ENCODE measurements around the gene DPF3. TPM values are rescaled to one million over a fixed set of nuclear protein-coding genes. Genes with fewer than 3 reads are reported as not detected.

Gene DPF3
- total and polyA plus RNA-seq, 2 donors from 2014 or later: 2.3 to 2.8 TPM

- Histone ChIP-seq H3K4me3 (ENCODE audit: low read length in 3 of 3) (no peak overlapping the region), H3K9ac (ENCODE audit: low read length in 3 of 3) (no peak overlapping the region), H3K27ac (ENCODE audit: low read depth in 2 of 2, low read length in 2 of 2) (no peak overlapping the region), H3K27me3 (ENCODE audit: control insufficient read depth, insufficient read depth, low read length) (no peaks in the 10 kb centered on the region), H3K36me3 (ENCODE audit: control insufficient read depth in 2 of 3, insufficient read depth in 3 of 3, low read length in 3 of 3) (peaks cover 0 to 2% (median 0%) of the 10 kb centered on the region in 3 donors), H3K4me1 (ENCODE audit: control insufficient read depth in 2 of 3, insufficient read depth in 2 of 3, low read depth in 1 of 3, low read length in 3 of 3) (no peaks in the 10 kb centered on the region), H3K9me3 (ENCODE audit: control insufficient read depth in 2 of 3, insufficient read depth in 1 of 3, low read length in 3 of 3) (no peaks in the 10 kb centered on the region)
- intact Hi-C loops (cut with DNase I): no loop called here
- DNase-seq (no peak), FAIRE-seq (no peak)
- TF ChIP-seq CTCF (IDR thresholded peaks at IDR 0.05; ENCODE audit: borderline replicate concordance, extremely low read depth, insufficient read depth): no peak
Observed at GRCh38 chr14:72700338-72701236, 193.3 kb downstream of the DPF3 start.

DNA sequence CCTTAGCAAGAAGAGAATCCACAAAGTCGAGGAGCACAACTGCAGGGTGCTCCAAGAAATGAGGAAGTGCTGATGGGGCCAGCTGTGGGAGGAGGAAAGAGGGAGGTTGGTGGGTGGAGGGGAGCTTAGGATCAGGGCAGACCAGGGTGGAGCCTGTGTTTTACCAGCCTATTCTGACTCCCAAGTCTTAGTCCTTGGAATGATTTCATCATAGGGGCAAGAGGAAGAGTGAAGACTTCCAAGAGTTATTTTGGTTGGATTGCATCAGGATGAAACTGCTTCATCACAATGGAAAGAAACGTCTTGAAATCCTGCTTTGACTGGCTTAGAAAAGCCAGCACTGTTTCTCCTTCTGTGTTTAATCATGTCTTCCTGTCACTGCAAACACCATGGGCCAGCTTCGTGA is 194.0 kb downstream of the DPF3 start:
- FAIRE-seq: no peak
- no peaks in the 10 kb centered on the region for H3K27me3 ChIP-seq (ENCODE audit: control insufficient read depth, insufficient read depth, low read length)
- no peak for TF ChIP-seq CTCF (IDR thresholded peaks at IDR 0.05; ENCODE audit: borderline replicate concordance, extremely low read depth, insufficient read depth)
- no peak overlapping the region for H3K27ac ChIP-seq (ENCODE audit: low read depth in 2 of 2, low read length in 2 of 2)
- peaks cover 0 to 2% (median 0%) of the 10 kb centered on the region in 3 donors for H3K36me3 ChIP-seq (ENCODE audit: control insufficient read depth in 2 of 3, insufficient read depth in 3 of 3, low read length in 3 of 3)
- no peaks in the 10 kb centered on the region for H3K4me1 ChIP-seq (ENCODE audit: control insufficient read depth in 2 of 3, insufficient read depth in 2 of 3, low read depth in 1 of 3, low read length in 3 of 3)
- no peak overlapping the region for H3K9ac ChIP-seq (ENCODE audit: low read length in 3 of 3)
- intact Hi-C loops (cut with DNase I): no loop called here
- H3K9me3 ChIP-seq (ENCODE audit: control insufficient read depth in 2 of 3, insufficient read depth in 1 of 3, low read length in 3 of 3): no peaks in the 10 kb centered on the region
- no peak for DNase-seq
- no peak overlapping the region for H3K4me3 ChIP-seq (ENCODE audit: low read length in 3 of 3)

DNA sequence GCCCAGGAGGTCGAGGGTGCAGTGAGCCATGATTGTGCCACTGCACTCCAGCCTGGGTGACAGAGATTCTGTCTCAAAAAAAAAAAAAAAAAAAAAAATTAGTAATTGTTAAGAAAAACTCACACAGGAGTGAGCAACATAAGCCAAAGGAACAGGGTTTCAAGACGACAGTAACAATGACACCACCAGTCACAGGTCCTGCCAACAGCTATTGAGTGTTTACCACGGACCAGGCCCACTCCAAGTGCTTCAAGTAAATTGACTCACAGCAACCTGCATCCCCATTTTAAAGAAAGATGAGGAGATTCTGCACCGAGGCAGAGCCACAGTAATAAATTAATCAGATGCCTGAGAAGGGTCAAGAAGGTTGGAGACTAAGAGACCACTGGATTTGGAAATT is 194.5 kb downstream of the DPF3 start:
- H3K9me3 ChIP-seq (ENCODE audit: control insufficient read depth in 2 of 3, insufficient read depth in 1 of 3, low read length in 3 of 3): no peaks in the 10 kb centered on the region
- intact Hi-C loops (cut with DNase I): no loop called here
- H3K9ac ChIP-seq (ENCODE audit: low read length in 3 of 3): no peak overlapping the region
- no peaks in the 10 kb centered on the region for H3K27me3 ChIP-seq (ENCODE audit: control insufficient read depth, insufficient read depth, low read length)
- no peaks in the 10 kb centered on the region for H3K4me1 ChIP-seq (ENCODE audit: control insufficient read depth in 2 of 3, insufficient read depth in 2 of 3, low read depth in 1 of 3, low read length in 3 of 3)
- TF ChIP-seq CTCF (IDR thresholded peaks at IDR 0.05; ENCODE audit: borderline replicate concordance, extremely low read depth, insufficient read depth): no peak
- peaks cover 0 to 2% (median 0%) of the 10 kb centered on the region in 3 donors for H3K36me3 ChIP-seq (ENCODE audit: control insufficient read depth in 2 of 3, insufficient read depth in 3 of 3, low read length in 3 of 3)
- FAIRE-seq: no peak
- H3K4me3 ChIP-seq (ENCODE audit: low read length in 3 of 3): no peak overlapping the region
- no peak for DNase-seq
- H3K27ac ChIP-seq (ENCODE audit: low read depth in 2 of 2, low read length in 2 of 2): no peak overlapping the region
